Measurements from ENCODE around the gene JTB. TPM values are rescaled to one million over a fixed set of nuclear protein-coding genes. Genes with fewer than 3 reads are reported as not detected.
"Not testable (repeated sequence)": the region's sequence is repeated elsewhere in the genome, so short reads cannot be mapped to it uniquely, and the experiment has no call there.

Gene JTB
- total RNA-seq, 1 donor from 2014 or later: 47.7 TPM

- no peaks in the 10 kb centered on the region for H3K27me3 ChIP-seq
- no peaks in the 10 kb centered on the region for H3K9me3 Mint-ChIP-seq
- H3K27ac ChIP-seq: no peak overlapping the region
- H4K20me1 ChIP-seq (ENCODE audit: low read depth): no peaks in the 10 kb centered on the region
- peaks cover 21% of the 10 kb centered on the region for H3F3A ChIP-seq (ENCODE audit: low read depth)
- peaks cover 15% of the 10 kb centered on the region for H3K4me1 Mint-ChIP-seq
- H3K27me3 Mint-ChIP-seq (ENCODE audit: insufficient read depth, low read depth): peaks cover 4% of the 10 kb centered on the region
- no peaks in the 10 kb centered on the region for H3K36me3 ChIP-seq
- no peak for DNase-seq (ENCODE audit: low spot score)
- TF ChIP-seq CTCF (IDR thresholded peaks at IDR 0.05): no peak
- no peak for TF ChIP-seq EZH2 (IDR thresholded peaks at IDR 0.05)
- TF ChIP-seq EZH2phosphoT487 (IDR thresholded peaks at IDR 0.05): no peak
- peaks cover 9% of the 10 kb centered on the region for H3K79me2 ChIP-seq (ENCODE audit: low read depth)
- peak overlapping the region; percentile 73 for H3K4me3 ChIP-seq
- no peaks in the 10 kb centered on the region for H3K9me3 ChIP-seq (ENCODE audit: low read depth)
- peaks cover 10% of the 10 kb centered on the region for H3K4me1 ChIP-seq
- peak overlapping the region; percentile 95 for H3K4me3 Mint-ChIP-seq
- H3K4me2 ChIP-seq: peak overlapping the region; percentile 93
- no peak overlapping the region for H3K27ac Mint-ChIP-seq
- no peak overlapping the region for H2AFZ ChIP-seq (replicated peaks)
- no peak overlapping the region for H3K9ac ChIP-seq
- peaks cover 9% of the 10 kb centered on the region for H3K36me3 Mint-ChIP-seq
Observed at GRCh38 chr1:153984123-153984894, 6.8 kb upstream of the JTB start.

DNA sequence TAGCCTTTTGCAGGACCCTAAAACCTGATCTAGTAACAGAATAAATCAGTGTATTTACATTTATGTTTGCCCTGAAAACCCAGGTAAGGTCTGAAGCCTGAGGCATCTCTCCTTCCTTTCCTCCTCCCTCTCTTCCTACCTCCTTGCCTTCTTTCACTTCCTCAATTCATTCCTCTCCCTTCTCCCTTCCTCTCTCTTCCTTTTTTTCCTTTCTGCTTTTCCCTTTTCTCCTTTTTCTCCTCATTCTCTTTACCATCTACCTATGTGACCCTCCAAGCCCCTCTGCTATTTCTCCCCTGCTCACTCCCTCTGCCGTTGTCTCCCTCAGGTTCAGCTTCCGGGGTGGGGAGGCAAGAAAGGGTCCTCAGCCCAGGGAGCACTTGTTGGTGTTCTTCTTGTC is 4.3 kb upstream of the JTB start:
- peaks cover 23% of the 10 kb centered on the region for H3K4me1 Mint-ChIP-seq
- not testable (repeated sequence) for H3K4me2 ChIP-seq; DNase-seq (ENCODE audit: low spot score); H4K20me1 ChIP-seq (ENCODE audit: low read depth); H3K27ac Mint-ChIP-seq; H3K36me3 ChIP-seq; H3K9me3 Mint-ChIP-seq; H2AFZ ChIP-seq (replicated peaks); H3K36me3 Mint-ChIP-seq; H3K4me3 Mint-ChIP-seq; H3K4me1 ChIP-seq; H3K27me3 Mint-ChIP-seq (ENCODE audit: insufficient read depth, low read depth); H3K9ac ChIP-seq; H3K4me3 ChIP-seq; H3K27ac ChIP-seq; H3K9me3 ChIP-seq (ENCODE audit: low read depth); H3K27me3 ChIP-seq
- Histone ChIP-seq H3K79me2 (ENCODE audit: low read depth) (peaks cover 16% of the 10 kb centered on the region), H3F3A (ENCODE audit: low read depth) (peaks cover 35% of the 10 kb centered on the region)

DNA sequence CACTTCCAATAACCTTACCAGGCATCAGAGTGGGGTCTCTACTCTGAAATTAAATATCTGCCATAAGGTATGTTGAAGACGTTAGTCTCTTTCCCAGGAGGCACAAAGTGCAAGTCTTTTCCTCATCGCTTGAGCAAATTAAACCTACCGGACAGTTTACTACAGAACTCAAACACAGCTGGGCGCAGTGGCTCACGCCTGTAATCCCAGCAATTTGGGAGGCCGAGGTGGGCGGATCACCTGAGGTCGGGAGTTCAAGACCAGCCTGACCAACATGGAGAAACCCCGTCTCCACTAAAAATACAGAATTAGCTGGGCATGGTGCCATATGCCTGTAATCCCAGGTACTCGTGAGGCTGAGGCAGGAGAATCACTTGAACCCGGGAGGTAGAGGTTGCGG is 1.6 kb upstream of the JTB start:
- H3K9me3 Mint-ChIP-seq; H3K9ac ChIP-seq; DNase-seq (ENCODE audit: low spot score); H2AFZ ChIP-seq (replicated peaks); H3K4me1 ChIP-seq; H3K9me3 ChIP-seq (ENCODE audit: low read depth); H3K36me3 ChIP-seq; H3K27ac ChIP-seq; H3K27ac Mint-ChIP-seq; H4K20me1 ChIP-seq (ENCODE audit: low read depth); H3K27me3 ChIP-seq: not testable (repeated sequence)
- Histone ChIP-seq H3K79me2 (ENCODE audit: low read depth) (peaks cover 20% of the 10 kb centered on the region), H3K4me3 (peak overlapping the region; percentile 88), H3F3A (ENCODE audit: low read depth) (peaks cover 35% of the 10 kb centered on the region), H3K4me2 (peak overlapping the region; percentile 84)
- Mint-ChIP-seq H3K4me3 (peak overlapping the region; percentile 99), H3K27me3 (ENCODE audit: insufficient read depth, low read depth) (peaks cover 13% of the 10 kb centered on the region), H3K4me1 (peaks cover 25% of the 10 kb centered on the region), H3K36me3 (peaks cover 20% of the 10 kb centered on the region)

GRCh38 chr1:153978274-153978909 is 918 bp upstream of the JTB start:
- Histone ChIP-seq H4K20me1 (ENCODE audit: low read depth) (no peaks in the 10 kb centered on the region), H3K79me2 (ENCODE audit: low read depth) (peaks cover 20% of the 10 kb centered on the region), H3K9ac (peak overlapping the region; percentile 33), H3F3A (ENCODE audit: low read depth) (peaks cover 40% of the 10 kb centered on the region), H3K4me3 (peak overlapping the region; percentile 88), H3K27ac (no peak overlapping the region), H3K4me1 (peaks cover 7% of the 10 kb centered on the region), H2AFZ (replicated peaks) (peak overlapping the region; percentile 90), H3K27me3 (no peaks in the 10 kb centered on the region), H3K4me2 (peak overlapping the region; percentile 84), H3K9me3 (ENCODE audit: low read depth) (no peaks in the 10 kb centered on the region), H3K36me3 (peaks cover 3% of the 10 kb centered on the region)
- Mint-ChIP-seq H3K4me1 (peaks cover 25% of the 10 kb centered on the region), H3K27me3 (ENCODE audit: insufficient read depth, low read depth) (peaks cover 11% of the 10 kb centered on the region), H3K36me3 (peaks cover 18% of the 10 kb centered on the region), H3K4me3 (peak overlapping the region; percentile 99), H3K27ac (no peak overlapping the region), H3K9me3 (no peaks in the 10 kb centered on the region)
- no peak for DNase-seq (ENCODE audit: low spot score)
- TF ChIP-seq CTCF (IDR thresholded peaks at IDR 0.05) (no peak), EZH2 (IDR thresholded peaks at IDR 0.05) (no peak), EZH2phosphoT487 (IDR thresholded peaks at IDR 0.05) (no peak)
